ENCODE results near the gene GALNT7.

Gene GALNT7

DNA sequence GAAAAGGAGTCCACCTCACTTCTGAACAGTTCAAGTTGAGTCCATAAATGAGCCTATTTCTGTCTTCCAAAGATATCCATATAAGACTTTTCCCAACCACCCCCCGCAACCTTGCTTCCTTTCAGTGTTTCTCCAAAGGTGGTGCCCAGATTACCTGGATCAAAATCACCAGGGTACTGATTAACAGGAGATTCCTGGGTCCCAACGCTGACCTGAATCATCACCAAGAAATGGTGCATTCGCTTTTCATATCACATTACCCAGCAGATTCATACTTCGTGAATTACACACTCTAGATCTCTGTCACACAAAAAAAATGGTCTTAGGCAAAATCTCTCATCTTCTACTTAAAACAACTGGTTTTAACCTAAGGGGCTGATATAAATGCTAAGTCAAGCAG lies 2.1 kb upstream of the GALNT7 start:
- DNase-seq (ENCODE audit: extremely low read depth, low read depth): no peak
- TF ChIP-seq CTCF (IDR thresholded peaks at IDR 0.05; ENCODE audit: low read depth, low read length): no peak

DNA sequence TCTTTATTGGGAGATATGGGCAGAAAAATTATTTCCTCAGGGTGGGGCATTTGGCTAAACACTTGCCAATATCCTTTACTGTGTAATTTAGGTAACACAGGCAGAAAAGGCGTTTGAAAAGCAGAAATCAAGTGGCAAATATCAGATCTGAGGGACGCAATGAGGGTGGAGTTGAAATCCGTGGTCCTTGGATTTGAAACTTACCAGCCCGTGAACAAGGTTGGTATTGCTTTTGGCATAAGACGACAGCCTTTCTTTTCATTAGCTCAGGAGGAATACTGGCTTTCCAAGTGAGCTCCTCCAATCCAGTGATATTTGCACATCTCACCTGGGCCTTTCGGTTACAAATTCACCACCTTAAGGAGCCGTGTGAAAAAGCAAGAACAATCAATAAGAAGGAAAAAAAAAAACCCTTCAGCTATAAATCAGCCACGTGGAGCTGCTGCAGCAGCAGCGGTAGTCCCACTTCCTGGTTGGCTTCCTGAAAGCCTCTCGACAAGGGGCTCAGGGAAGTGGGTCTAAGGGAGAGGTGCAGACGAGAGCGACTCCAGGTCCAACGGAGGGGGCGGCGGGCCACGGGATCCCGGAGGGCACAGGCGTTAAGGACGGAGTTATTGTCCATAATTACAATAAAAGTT lies 734 bp upstream of the GALNT7 start:
- no peak for DNase-seq (ENCODE audit: extremely low read depth, low read depth)
- TF ChIP-seq CTCF (IDR thresholded peaks at IDR 0.05; ENCODE audit: low read depth, low read length): no peak

DNA sequence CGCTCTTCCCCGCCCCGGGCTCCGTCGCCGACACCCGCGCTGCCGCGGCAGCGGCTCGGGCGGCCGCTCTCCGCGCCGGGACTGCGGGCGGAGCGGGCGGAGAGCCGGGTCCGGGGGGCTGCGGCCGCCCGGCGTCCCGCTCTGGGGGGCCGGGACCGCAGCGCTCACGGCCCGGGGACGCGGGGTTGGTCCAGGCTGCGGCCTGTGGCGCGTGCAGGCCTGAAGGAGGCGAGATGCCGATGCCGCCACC lies 492 bp downstream of the GALNT7 start:
- DNase-seq (ENCODE audit: extremely low read depth, low read depth): no peak
- TF ChIP-seq CTCF (IDR thresholded peaks at IDR 0.05; ENCODE audit: low read depth, low read length): no peak

DNA sequence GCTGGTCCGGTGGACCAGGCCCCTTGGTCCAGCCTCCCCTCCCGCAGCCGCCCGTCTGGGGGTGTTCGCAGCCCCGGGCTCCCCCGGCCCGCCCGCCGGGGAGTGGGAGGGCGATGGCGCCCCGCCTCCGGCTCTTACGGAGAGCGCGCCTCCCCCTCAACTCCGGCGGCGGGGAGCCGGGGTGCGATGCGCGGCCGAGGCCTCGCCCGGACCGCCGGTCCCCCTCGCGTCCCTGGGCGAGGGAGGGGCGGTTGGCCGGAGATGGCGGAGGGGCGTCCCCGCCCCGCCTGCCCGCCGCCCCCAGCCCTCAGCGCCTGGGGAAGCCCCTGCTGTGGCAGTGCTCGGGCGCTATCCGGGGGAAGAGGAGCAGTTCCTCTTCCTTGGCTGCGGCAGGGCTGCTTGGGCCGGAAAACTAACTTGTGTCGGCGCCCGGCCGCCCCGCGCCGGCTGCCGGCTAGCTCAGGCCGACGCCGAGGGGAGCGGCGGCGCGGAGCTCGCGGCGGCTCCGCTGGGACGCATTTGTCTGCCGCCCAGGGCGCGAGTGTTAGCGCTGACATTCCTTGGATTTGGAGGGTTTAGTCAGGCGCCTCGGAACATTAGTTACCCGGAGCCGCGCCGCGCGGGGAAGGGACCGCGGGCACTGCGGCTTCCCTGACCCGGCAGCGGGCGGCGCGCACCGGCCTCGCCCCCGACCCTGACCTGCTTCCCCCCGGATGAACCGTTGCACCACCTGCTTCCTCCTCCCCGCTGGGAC lies 994 bp downstream of the GALNT7 start:
- TF ChIP-seq CTCF (IDR thresholded peaks at IDR 0.05; ENCODE audit: low read depth, low read length): no peak
- no peak for DNase-seq (ENCODE audit: extremely low read depth, low read depth)

- no peak for DNase-seq (ENCODE audit: extremely low read depth, low read depth)
- no peak for TF ChIP-seq CTCF (IDR thresholded peaks at IDR 0.05; ENCODE audit: low read depth, low read length)
Observed at GRCh38 chr4:173170182-173170778, 1.7 kb downstream of the GALNT7 start.

DNA sequence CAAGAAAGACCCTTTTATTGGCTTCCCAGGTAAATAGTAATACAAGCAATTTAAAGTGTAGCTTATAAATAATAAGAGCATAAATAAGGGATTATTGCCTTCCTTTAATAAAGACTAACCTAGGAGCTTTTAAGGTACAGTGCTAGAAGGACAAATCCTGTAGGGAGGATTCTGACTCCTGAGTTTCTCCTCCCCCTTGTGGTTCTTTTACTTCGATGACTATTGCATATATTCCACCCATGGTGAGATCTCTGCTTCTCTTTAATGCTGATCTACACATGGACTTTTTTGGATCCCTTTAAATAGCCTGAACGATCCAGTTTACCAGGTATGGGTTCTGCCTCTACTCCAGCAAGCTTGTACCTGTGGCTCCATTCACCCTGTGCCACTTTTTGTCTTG lies 2.5 kb downstream of the GALNT7 start:
- DNase-seq (ENCODE audit: extremely low read depth, low read depth): no peak
- peak; percentile 31 for TF ChIP-seq CTCF (IDR thresholded peaks at IDR 0.05; ENCODE audit: low read depth, low read length)

DNA sequence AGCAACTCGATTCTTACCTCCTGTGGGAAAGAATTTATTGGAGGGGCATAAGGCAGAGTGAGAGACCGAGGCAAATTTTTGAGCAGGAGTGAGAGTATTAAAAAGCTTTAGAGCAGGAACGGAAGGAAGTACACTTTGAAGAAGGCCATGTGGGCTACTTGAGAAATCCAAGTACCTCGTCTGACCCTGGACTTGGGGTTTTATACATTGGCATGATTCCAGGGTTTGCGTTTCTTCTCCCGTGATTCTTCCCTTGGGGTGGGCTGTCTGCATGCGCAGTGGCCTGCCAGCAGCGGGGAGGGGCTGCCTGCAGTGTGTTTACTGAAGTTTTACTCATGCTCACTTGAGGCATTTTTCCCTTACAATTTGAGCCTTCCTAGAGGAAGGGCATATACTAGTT lies 3.4 kb downstream of the GALNT7 start:
- DNase-seq (ENCODE audit: extremely low read depth, low read depth): no peak
- no peak for TF ChIP-seq CTCF (IDR thresholded peaks at IDR 0.05; ENCODE audit: low read depth, low read length)
